ENCODE data around the gene AHSG.

DNA sequence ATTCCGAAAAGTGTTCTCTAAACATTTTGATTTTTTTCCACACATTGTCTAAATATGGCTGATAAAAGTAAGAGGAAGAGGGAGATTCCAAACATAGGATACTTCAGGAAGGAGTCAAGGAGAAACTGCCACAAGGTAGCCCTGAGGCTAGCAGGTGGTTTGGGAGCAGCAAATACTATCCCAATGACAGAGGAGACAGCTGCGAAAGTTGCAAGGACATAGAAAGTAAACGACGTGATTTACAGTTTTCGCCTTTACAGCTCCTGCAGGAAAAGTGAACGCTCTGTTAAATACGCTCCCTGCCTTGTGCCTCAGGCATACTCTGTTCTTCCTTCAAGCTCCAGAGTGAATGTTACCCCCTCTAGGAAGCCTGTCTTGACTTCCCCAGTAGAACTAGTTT, 23.7 kb downstream of the AHSG start:
- TF ChIP-seq SP1 (IDR thresholded peaks at IDR 0.05) (no peak), ZNF384 (IDR thresholded peaks at IDR 0.05) (no peak), L3MBTL2 (conservative IDR thresholded peaks at IDR 0.05) (no peak), NFRKB (IDR thresholded peaks at IDR 0.05) (no peak), FOXA1 (IDR thresholded peaks at IDR 0.05) (no peak), BHLHE40 (IDR thresholded peaks at IDR 0.05; ENCODE audit: borderline replicate concordance) (no peak), TARDBP (IDR thresholded peaks at IDR 0.05) (no peak)
- TF ChIP-seq, protein P1, sequence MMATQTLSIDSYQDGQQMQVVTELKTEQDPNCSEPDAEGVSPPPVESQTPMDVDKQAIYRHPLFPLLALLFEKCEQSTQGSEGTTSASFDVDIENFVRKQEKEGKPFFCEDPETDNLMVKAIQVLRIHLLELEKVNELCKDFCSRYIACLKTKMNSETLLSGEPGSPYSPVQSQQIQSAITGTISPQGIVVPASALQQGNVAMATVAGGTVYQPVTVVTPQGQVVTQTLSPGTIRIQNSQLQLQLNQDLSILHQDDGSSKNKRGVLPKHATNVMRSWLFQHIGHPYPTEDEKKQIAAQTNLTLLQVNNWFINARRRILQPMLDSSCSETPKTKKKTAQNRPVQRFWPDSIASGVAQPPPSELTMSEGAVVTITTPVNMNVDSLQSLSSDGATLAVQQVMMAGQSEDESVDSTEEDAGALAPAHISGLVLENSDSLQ (IDR thresholded peaks at IDR 0.05), result no peak

Data from HEK293T (cell line).